Esophagus mucosa (tissue), 1 donor: Measurements from ENCODE around the gene TPI1. TPM values are rescaled to one million over a fixed set of nuclear protein-coding genes. Genes with fewer than 3 reads are reported as not detected.
"Not testable (repeated sequence)": the region's sequence is repeated elsewhere in the genome, so short reads cannot be mapped to it uniquely, and the experiment has no call there.

Source experiments
- ATAC-seq: fragments of 200-7000 bp; cut with Tn5 transposase; one replicate; pipeline ENCODE4 v1.9.1; 2020
- total RNA-seq: library from RNA; stranded (reverse); gene quantifications from one replicate; pipeline ENCODE4 v1.2.4, GENCODE V29; 2023
- donor health status: DM: yes; HTN: yes; CAD: no.

Gene TPI1
- total RNA-seq, 1 donor from 2014 or later = 629 TPM

DNA sequence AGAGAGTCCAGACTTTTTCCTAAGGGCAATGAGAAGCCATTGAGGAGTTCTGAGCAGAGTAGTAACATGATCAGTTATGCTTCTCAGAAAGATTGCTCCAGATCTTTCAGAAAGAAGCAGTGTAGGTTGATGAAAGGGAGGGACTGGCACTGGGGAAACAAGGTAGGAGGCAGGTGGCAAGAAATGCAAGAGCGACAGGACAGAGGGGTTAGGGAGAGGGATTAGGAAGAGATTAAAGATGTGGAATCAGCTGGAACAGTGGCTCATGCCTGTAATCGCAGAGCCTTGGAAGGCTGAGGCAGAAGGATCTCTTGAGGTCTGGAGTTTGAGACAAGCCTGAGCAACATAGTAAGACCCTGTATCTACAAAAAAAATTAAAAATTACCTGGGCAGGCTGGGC lies 19.7 kb upstream of the TPI1 start:
- ATAC-seq = no peak

DNA sequence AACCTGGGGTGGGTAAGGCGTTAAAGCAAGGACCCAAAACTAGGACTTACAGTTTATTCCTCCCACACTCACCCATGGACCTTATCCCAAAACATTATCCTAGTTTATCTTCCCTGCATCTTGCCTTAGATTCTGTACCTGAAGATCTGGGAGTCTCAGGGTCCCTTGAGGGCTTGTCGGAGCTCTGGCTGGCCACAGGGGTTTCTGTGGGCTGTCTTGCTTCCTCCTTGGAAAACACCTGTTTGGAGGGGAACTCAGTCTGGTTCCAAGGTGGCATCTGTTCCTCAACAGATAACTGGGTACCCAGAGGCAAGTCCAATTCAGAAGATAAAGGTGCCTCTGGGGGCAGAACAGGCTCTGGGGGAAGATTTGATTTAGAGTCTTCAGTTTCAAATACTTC lies 17.9 kb upstream of the TPI1 start:
- no peak for ATAC-seq

DNA sequence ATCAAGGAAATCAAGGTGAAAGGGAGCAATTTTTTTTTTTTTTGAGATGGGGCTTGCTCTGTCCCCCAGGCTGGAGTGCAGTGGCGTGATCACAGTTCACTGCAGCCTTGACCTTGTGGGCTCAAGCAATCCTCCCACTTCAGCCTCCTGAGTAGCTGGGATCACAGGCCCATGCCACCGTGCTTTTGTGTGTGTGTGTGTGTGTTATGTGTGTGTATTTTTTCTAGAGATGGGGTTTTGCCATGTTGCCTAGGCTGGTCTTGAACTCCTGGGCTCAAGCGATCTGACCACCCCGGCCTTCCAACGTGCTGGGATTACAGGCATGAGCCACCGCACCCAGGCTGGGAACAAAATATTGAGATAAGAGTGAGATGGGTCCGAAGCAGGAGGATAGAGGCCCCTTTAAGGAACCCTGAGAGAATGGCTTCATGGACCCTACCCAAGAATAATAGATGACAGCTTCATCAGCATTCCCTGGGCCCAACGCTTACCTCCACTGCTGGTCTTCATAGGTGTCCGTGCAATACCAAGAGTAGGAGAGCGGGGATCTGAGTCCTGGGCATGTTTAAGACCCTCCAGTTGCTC lies 17.3 kb upstream of the TPI1 start:
- ATAC-seq = no peak

DNA sequence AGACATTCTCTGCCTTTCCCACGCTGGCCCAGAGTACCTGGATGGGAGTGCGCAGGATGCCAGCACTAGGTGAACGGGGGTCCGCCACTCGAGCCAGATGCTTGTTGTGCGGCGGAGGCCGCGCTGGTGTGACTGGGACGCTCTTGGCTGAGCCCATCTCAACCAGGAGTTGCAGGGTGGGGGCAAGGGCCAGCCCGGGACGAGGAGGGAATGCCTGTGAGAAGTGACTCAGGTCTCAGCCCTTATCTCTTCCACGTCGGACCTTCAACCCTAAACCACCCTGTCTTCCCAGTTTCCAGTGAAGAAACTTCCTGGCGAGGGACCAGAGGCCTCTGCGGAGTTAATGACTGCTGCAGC lies 16.6 kb upstream of the TPI1 start:
- ATAC-seq = no peak

DNA sequence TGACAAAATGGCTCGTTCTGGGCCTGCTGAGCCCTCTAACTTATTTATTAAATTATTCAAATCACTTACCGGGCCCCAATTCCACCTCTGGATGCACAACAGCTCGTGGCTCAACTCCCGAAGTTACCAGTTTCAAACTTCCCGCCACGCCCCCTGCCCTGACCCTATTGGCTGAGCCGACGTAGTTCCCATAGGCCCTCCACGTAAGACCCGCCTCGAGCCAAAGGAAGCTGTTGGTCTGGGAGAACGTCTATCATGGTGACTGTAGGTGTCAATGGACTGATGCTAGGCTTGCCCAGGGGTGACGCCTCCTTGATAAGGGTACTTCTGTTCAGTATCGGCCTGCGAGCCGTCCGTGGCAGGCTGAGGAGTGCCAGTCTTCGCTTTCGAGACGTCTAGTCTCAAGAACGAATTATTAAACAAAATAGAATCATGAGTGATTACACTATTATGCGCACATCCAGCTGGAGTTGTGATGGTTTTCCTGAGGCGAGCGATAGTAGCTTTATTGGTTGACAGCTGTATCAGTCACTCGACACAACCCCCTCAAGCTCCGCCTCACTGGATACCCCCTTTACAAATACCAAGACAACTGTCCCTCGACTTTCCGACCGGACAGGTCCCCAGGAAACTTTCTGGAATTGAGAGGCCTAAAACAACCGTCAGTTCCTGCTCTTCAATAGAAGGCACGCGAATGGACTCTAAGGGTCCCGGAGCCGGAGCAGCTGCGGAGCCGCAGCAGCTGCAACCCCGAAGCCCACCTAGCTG lies 16.0 kb upstream of the TPI1 start, which contains the start of gene CDCA3:
Gene CDCA3 (minus strand): TSS at position 134 of the 768 bp plus-strand sequence. CDS start 334 bp downstream, outside the sequence.
- ATAC-seq = peak; percentile 82

DNA sequence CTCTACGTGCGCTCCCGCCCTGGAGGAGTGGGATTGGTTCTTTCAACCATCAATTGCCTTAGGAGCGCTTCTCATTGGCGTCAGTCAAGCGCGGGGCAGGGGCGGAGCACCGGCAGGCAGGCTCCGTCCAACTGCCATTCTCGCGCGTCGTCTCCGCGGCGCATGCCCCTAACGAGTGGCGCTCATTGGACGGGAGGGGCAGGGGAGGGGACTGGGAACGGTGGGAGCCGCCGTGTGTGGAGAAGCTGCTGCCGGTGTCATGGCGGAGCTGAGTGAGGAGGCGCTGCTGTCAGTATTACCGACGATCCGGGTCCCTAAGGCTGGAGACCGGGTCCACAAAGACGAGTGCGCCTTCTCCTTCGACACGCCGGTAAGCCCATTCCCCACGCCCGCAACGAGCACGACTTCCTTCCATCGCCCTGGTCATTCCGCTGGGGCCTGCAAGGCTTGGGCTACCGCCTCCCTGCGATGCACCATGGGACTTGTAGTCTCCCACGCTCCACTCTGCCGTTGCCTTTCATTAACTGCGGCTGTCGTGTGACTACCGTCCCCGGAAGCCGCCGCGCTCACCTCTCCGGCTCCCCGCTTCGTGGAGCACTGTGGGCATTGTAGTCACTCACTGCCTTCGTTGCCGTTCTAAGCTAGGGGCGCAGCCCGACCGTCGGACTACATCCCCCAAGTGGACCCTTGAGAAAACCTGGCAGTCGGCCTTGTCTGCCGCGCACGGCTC lies 15.2 kb upstream of the TPI1 start, which contains the start of gene USP5:
Gene USP5 (plus strand): TSS at position 230 of the 730 bp plus-strand sequence. CDS start 30 bp downstream, at position 260.
- ATAC-seq = peak; percentile 89

DNA sequence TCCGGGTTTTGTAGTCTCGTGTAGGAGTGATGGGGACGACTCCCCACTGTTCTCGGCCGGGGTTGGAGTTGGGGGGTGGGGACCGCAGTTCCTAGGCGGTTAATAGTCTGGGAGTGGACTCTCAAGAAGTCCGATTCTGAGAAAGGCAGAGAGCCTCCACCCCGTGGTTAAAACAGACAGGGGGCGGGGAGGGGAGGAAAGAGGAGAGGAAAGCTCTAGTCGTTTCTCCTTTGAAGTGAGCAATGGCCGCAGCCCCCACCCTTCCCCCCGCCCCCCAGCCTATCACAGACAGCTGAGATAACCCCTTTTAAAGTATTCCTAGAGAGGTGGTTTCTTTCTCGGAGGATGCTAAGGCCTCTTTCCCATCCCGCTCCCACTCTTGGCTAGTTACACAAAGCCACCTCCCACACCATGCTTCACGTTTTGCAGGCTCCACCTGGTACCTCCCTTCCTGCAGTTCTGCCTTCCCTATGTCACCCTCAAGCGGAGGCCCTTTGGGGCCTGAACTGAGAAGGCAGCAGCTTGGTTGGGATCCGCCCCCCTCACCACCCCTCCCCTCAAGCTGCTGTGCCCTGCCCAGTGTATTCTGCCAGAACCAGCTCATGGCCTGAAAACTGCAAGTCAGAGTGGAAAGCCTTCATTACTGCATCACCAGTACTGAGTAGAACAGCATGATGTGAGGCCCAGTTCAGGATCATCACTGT lies 14.5 kb upstream of the TPI1 start:
- ATAC-seq = peak; percentile 42

DNA sequence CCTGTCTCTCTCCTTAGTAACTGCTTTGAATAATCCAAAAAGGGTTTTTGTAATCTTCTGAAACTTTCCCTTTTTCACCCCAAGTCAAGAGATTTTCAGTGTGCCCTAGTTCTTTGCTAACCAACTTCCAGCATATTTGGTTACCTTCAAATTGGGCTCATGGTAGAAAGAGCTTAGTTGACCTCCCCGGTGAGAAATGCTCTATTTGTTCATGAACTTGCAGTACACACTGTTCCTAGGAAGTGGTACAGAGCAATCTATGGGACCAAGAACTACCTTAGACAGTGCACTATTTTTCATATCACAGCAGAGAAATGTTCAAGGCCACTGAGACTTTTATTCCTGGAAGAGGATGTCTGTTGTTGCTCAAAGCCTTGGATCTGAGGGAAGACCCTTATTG lies 13.7 kb upstream of the TPI1 start:
- ATAC-seq = no peak

DNA sequence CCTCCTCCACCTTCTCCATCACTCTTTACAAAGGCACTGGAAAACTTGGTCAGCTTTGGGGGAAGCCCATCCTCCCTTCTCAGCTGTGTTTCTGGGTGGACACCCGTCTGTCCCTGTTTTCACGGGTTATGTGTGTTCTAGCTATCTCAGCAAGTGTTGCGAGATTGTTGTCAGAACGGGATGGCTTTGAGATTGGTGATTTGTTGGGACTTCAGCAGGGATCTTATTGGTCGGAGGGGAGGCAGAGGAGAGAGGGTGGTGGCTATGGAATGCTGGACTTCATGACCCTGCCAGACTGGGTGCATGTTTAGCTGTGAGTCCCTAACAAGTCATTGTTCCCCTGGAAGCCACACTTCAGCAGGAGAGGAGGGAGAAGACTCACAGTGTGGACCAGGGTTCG lies 13.3 kb upstream of the TPI1 start:
- no peak for ATAC-seq

DNA sequence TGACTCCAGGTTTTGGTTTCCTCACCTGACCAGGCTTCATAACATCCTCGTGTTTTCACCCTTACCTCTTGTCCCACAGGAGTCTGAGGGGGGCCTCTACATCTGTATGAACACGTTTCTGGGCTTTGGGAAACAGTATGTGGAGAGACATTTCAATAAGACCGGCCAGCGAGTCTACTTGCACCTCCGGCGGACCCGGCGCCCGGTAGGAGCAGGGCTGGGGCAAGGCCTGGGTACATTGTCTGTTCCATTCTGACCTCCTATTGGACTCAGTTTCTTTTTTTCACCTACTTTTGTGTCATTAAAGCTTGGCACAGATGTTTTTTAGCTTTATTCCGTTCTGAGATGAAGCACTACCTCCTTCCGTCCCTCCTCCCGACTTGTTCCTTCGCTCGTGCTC lies 12.0 kb upstream of the TPI1 start:
- ATAC-seq = no peak

DNA sequence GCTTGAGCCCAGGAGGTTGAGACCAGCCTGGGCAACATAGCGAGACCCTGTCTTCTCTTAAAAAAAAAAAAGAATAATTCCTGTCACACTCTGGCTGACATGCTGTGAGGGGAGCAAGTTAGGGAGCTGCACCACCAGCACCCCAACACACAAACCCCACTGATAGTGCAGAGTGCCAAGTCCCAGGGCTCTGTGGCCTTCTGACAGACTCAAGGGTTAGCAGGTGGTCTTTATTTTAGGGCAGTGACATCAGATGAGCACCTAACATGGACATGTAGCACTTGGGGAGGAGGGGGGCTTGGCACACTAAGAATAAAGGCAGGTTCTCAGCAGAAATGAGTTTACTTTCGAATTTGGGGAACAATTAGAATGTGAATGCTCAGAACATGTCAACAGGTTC lies 8.5 kb upstream of the TPI1 start:
- no peak for ATAC-seq

DNA sequence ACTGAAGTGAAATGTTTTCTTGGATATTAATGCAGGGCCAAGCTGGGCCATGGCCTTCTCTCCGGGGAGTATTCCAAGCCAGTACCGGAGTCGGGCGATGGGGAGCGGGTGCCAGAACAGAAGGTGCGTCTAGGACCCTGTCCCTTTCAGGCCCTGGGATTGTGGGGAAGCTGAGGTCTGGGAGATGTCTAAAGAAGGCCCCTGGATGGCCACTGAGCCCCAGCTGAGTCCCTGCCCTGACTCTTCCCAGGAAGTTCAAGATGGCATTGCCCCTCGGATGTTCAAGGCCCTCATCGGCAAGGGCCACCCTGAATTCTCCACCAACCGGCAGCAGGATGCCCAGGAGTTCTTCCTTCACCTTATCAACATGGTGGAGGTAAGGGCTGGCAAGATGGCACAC lies 7.2 kb upstream of the TPI1 start:
- no peak for ATAC-seq

DNA sequence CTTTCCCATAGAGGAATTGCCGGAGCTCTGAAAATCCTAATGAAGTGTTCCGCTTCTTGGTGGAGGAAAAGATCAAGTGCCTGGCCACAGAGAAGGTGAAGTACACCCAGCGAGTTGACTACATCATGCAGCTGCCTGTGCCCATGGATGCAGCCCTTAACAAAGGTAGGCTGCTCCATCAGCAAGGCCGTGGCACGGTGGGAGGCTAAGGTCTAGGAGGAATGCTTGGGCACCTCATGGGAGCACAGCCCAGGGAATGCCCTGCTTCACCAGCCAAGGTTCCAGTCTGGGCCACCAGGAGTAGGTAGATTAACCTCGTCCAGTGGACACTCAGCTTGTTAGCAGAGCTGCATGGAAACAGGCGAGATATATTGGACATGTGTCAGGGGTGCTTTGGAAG lies 6.4 kb upstream of the TPI1 start:
- ATAC-seq = no peak

DNA sequence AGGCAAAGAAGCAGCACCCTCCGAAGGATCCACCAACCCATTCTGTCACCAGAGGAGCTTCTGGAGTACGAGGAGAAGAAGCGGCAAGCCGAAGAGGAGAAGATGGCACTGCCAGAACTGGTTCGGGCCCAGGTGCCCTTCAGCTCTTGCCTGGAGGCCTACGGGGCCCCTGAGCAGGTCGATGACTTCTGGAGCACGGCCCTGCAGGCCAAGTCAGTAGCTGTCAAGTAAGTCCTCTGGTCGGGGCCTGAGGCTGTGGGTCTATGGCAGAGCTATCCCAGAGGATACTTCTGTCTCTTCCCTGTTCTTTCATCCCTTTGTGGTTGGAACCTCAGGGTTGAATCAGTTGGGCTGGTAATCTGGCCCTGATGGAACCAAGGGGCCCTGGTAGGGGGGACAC lies 5.9 kb upstream of the TPI1 start:
- no peak for ATAC-seq

DNA sequence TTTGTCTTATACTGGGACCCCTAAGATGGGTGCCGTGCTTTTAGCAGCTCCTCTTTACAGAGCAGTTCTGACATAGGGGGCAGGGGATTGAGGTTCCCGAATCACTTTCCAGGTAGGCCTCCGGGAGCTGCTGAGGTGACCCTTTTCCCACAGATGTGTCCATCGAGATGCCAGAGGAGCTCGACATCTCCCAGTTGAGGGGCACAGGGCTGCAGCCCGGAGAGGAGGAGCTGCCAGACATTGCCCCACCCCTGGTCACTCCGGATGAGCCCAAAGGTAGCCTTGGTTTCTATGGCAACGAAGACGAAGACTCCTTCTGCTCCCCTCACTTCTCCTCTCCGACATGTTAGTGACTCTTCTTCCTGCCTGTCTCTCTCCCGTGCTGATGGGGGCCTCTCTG lies 4.3 kb upstream of the TPI1 start:
- ATAC-seq = no peak

DNA sequence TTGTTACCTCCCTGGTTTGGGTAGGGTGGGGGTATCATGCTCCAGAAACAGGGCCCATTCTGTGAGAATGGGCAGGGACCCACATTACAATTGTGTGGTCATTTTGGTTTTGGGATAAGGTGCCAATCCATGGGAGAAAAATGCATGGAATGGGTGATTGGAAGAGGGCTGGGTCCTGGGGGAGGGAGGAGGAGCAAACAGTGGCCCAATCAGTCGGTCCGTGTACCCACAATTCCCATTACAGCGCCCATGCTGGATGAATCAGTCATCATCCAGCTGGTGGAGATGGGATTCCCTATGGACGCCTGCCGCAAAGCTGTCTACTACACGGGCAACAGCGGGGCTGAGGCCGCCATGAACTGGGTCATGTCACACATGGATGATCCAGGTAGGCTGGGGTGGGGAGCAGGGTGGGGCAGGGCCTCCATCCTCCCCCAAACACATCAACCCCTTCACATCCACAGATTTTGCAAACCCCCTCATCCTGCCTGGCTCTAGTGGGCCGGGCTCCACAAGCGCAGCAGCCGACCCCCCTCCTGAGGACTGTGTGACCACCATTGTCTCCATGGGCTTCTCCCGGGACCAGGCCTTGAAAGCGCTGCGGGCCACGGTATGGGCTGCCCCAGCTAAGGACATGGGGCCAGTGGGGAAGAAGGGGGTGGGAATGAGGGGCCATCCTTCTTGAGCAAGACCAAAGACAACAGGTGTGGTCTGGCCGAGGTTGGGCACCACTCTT lies 3.6 kb upstream of the TPI1 start:
- no peak for ATAC-seq

DNA sequence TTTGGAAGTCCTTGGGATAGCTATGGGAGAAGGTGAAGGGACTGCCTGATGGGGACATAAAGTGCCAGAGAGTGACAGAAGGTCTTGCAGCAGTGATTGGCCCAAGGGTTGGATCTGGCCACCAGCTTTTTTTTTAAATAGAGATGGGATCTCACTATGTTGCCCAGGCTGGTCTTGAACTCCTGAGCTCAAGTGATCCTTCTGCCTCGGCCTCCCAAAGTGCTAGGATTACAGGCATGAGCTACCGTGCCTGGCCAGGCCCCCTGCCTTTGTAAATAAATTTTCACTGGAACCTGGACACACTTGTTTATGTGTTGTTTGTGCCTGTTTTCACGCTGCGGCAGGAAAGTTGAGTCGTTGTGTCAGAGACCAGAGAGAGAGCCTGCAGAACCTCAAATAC lies 2.0 kb upstream of the TPI1 start:
- ATAC-seq = not testable (repeated sequence)

DNA sequence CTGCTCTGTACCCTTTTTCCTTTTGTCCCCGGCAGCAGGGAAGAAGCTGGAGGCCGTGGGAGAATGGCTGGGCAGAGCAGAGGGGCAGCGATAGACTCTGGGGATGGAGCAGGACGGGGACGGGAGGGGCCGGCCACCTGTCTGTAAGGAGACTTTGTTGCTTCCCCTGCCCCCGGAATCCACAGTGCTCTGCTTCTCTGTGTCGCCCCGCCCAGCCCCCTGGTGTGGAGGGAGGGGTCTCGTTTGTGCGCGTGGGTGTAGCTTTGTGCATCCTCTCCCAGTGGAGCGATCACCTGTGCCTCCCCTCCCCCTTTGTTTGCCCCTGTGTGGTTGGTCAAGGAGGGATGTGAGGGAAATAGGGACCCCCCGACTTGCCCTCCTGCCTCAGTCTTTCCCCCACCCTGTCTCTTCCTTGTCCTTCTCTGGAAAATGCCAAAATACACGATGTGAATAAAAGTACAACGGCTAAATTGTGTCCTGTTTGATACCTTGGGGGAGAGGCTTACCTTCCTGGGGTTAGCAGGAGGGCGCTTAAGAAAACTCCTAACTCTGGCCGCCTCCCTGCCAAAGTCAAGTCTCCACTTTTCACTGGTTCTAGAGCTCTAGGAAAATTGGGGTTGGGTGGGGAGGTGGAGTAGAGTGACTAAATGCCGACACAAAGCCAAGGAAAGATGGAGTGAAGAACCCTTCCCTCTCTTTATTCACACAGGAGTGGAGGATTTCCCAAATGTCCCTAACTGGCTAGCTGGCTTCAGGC lies 990 bp upstream of the TPI1 start:
- no peak for ATAC-seq

DNA sequence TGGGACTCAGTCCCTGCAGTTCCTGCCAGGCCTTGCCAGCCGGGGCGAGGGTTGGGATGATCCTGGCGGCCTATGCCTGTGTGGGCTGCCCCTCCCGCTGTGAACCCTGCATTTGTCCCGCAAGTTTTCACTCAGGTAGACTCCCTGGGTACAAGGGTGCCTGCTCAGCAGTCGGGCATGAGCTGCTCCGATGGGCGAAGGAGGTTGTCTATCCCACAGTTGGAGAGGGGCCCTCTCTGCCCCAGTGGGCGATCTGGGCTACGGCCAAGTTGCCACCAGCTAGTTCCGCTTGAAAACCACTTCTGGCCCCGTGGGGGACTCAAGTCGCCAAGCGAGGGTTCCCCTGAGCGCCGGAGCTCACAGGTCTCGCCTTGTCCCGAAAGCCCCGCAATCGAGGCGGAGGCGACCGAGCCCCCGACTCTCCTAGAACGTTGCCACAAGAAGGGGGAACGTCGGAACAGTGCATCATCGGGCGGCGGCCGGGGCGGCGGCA lies 365 bp upstream of the TPI1 start:
- ATAC-seq = peak; percentile 3

DNA sequence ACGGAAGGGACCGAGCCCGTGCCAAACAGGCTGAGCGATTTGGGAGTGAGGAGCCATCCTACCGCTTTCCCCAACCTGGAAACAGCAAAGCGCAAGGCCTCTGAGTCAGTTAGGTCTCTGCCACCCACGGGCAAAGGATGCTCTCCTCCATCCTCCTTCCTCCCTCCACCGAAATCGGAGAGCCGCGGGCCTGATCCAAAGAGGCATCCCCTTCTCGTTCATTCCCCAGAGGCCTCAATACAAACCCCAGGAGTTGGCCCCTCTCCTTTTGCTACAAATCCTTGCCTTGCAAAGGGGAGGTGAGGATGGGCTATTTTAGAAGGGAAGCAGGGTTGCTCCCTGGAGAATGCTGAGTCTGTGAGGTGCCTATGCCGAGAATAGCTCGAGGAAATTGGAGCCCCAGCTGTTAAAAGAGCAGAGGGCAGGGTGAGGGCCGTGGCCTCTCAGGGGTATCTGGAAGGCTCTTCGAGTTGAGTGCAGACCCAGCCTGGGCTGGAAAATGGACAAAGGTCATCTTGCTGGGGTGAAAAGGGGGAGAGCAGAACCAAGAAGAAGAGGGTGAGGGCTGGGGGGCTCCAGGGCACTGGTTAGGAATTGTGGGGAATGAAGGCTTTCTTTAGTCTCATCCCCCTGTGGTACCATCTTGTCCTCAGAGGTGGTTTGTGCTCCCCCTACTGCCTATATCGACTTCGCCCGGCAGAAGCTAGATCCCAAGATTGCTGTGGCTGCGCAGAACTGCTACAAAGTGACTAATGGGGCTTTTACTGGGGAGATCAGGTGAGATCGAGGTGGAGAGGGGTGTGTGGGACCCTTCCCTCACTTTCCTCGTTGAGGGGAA lies 1.1 kb downstream of the TPI1 start:
- peak; percentile 1 for ATAC-seq
